DMS153 (cell line): ENCODE data around the gene NOD1.
"Not testable (repeated sequence)": the region's sequence is repeated elsewhere in the genome, so short reads cannot be mapped to it uniquely, and the experiment has no call there.

Experiments used
- DNase-seq: peaks from one replicate; lab custom pipeline; 2025; lab: John Stamatoyannopoulos, UW

Gene NOD1

DNA sequence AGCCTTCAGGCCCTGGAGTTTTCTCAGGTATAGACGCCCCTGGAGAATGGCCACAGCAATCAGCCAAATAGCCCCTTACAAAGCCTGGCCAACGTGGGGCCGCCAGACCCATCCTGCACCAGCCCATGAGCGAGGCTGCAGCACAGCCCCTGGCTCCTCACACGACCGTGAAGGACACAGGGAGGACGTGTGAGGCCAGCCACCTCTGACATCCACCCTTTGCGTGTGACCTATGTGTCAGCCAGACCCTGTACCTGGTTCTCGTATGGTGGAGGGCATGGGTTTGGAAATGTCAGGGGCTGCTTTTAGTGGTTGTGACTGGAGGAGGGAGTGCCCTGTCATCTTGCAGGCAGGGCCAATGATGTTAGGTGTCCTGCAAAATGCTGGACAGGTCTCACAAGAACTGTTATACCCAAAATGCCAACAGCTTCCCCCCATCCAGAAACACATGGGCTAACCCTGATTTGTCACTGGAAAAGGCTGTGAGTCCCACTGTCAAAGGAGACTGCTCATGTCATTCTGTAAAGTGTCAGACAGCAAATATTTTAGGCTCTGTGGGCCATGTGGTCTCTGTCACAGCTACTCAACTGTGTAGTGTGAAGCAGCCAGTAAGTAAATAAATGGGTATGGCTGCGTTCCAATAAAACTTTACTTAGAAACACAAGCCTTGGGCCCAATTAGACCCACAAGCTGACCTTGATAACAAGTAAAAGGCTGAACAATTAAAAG is 30.0 kb downstream of the NOD1 start:
- DNase-seq, result no peak

DNA sequence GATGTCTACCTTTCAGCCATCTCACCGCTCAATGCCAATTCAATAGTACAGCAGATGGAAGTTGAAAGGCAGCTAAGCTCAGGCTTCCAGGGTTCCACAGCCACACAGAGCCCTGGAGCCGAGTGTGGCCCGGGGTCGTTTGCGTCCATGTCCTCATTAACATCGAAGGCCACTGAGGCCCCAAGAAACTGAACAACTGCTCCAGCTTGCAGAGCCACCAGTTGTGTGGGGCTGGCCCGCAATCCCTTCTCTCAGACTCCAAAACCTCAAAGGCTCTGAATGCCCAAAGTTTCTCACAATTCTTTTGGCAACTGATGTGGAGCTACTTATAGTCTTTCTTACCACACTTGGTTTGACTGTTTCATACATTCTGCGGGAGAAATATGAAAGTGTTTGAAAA is 31.1 kb downstream of the NOD1 start:
- no peak for DNase-seq

DNA sequence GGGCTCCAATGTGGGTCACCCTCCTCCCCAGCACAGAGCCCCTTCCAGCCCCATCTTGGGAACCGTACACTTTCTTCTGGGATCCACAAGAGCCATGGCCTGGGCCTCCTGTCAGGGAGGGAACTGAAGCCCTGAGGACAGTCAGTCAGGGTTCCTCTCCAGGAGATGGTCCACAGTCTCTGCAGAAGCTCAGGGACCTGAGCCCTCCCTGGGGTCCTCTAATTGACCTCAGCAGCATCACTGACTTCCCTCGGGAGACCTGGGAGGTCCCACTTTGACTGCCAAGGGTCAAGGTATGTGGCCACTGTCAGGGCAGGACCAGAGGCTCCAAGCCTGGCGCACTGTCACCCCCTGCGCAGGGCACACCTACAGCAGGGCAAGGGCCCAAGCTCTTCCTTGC is 32.3 kb downstream of the NOD1 start:
- DNase-seq, result no peak

DNA sequence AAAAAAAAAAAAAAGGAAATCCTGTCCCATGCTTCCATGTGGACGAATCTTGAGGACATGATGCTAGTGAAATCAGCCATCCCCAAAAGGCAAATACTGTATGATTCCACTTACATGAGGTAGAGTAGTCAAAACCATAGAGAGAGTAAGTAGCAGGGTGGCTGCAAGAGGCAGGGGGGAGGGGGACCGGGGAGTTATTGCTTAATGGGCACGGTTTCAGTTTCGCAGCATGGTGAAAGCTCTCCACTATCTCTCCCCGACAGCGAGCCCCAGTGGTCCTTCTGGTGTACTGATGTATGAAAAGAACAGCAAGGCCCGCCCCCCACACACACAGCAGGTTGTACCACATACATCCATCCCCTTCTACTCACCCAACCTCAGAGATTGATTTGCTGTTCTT is 32.8 kb downstream of the NOD1 start:
- peak; percentile 23 for DNase-seq

DNA sequence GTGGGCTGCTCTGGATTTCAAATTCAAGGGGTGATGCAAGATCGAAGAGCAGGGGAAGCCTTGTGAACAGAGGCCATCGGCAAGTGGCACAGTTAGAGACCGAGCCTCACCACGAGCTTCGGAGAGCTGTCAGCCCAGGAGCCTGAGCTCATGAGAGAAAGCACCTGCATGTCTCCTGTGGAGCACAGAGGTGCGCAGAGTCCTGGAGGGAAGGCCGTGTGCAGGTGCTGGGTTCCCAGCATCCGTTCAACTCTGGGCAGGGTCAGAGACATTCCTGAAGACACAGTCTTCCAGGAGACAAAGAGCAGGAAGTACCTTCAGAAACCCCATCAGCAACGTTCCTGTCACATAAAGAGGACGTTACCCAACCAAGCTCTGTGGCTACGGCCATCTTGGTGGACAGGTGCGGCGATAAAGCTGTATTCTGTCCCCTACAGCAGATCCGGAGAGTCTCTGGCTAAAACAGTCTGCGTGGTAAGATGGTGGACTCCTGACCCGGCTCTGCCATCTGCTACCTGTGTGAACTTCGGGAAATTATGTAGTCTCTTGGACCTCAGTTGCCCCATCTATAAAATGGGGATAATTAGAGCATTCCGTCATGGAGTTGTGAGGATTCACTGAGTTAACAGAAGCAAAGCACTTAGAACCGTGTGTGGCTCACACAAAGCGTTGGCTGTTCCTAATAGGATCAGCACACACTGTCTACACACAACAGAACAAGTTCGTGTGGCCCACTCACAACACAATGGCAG is 40.6 kb downstream of the NOD1 start:
- no peak for DNase-seq

DNA sequence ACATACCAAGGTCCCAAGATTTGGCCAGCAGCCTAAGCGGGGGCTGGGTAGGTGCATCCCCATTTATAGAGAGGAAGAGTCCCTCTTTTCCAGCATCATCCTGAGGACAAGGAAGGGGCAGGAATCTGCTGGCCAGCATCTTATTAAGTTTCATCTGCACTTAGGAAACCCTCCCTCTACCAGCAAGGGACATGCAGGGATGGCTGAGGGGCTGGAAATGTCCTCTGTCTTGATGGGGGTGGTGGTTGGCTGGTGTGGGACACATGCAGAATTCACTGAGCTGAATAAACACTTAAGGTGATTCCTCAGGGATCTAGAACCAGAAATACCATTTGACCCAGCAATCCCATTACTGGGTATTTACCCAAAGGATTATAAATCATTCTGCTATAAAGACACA is 42.1 kb downstream of the NOD1 start:
- peak; percentile 43 for DNase-seq

DNA sequence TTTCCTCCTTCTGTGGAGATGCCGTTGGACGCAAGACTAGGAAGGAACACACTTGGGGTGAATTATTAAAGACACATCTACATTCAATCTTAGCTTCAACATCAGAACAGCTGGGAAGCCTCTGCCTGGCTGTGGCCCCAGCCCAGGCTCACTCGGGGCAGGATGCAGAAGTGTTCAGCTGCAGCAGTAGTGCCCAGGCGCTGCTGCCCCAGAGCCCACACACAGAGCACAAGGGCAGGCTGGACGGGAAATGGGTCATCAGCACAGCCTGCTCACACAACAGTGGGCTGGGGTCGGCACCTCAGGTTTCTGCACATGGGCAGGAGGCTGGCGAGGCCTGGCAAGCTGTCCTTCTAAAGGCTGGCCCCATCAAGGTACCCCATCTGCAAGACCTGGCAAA is 42.5 kb downstream of the NOD1 start:
- DNase-seq, result no peak

DNA sequence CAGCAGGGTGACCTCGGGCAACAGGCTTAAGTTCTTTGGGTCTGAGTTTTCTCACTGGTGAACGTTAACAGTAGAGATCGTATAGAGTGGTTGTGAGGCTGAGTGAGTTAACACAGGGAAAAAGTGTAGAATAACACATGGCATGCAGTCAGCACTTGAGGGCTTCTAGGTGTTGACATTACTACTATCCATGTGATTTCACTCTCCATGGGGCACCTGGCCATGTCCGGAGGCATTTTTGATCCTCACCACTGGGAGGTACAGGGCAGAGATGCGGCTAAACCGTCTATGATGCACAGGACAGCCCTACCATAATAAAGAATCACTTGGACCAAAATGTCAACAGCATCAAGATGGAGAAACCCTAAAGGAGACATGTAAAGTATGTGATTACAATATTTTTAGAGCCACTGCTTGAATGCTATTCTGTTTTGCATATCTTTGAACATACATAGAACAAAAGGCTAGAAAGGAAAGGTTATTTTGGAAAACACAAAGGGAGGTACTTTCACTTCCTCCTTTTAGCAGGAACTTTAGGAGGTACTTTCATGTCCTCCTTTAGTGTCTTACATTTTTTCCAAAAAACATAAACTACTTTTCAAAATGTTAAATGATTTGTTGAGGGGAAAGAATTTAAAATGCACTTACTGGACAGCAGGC is 44.3 kb downstream of the NOD1 start:
- DNase-seq, result peak; percentile 55

DNA sequence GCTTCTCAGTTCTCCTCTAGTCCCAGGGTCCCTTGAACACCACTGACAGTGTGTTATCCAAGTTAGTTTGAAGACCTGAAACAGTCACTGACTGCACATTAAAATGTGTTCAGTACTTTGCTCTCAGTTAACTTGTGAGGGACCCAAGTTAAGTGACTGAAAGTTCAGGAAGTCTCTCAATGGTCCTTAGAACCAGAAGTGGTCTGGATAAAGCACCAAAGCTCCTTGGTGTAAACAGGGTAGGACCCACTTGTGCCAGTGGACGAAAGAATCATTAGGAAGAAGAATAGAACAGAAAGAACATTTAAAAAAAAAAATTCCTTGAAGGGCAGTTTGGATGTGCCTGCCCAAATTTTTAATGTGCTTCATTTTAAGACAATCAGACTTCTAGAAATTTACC is 45.1 kb downstream of the NOD1 start:
- DNase-seq, result no peak

DNA sequence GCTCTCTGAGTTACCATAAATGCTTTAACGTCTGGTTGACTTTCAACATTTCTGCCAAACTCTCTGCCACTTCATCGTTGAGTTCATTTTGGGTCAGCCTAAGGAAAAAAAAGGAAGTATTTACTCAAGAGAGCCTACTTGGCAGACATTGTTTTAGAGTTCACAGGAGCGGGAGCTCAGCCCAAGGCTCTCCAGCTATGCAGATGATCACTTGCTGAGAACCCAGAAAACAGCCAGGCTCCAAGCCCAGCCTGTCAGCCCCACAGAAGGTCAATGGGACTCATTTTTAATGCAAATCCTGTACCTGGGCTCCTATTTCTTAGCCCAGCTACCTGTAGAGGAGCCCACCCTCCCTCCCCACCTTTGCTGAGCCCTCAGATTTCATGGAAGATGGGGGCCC is 45.5 kb downstream of the NOD1 start:
- no peak for DNase-seq

DNA sequence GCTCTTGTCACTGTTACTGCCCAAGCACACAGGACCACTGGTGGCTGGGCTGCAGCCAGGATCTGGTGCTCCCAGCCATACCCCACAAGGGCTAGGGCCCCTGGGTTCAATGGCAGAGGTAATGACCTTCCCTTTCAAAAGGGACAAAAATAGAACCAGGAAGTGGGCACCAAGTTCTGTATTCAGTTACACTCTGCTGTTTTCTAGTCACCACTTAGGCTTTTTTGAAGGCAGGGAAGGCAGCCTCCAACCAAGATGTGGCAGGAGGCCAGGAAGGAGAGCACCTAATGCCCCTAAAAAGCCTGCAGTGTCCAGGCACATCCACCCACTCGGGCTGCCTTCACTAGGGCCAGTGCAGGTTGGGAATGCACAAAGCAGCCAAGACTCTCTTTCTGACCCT is 47.8 kb downstream of the NOD1 start:
- DNase-seq, result peak; percentile 78

DNA sequence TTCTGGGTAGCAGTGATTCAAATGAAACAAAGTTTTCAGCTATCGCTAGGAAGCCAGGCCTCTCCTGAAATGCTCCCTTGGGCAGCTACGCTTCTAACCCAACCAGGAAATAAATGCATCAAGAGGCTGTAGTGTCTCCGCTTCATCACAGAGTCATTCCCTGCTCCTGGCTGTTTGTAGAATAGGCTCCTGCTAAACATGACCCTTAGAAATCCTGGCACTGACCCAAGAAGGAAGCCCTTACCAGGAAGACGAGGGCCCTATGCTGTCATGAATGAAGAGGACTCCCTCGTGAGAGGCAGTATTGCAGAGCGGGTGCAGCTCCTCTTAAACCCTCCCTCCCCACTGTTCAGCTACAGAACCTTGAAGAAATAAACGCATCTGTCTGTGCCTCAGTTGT is 48.3 kb downstream of the NOD1 start:
- DNase-seq, result peak; percentile 96

DNA sequence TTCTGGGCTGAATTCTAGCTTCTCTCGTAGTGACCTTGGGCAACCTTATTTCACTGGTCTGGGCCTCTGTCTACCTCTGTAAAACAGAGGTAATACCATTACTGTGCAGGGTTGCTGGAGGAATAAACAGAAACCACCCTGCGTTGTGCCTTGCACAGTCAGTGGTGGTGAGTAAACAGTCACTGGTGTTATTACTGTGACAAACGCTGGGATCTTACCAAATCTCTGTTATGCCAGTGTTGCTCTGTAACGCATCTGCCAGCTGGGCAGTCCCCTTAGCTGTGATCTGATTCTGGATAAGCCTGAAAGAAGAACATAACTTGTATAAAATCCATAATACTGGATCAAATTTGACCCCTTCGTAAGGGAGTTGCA is 49.4 kb downstream of the NOD1 start:
- no peak for DNase-seq

DNA sequence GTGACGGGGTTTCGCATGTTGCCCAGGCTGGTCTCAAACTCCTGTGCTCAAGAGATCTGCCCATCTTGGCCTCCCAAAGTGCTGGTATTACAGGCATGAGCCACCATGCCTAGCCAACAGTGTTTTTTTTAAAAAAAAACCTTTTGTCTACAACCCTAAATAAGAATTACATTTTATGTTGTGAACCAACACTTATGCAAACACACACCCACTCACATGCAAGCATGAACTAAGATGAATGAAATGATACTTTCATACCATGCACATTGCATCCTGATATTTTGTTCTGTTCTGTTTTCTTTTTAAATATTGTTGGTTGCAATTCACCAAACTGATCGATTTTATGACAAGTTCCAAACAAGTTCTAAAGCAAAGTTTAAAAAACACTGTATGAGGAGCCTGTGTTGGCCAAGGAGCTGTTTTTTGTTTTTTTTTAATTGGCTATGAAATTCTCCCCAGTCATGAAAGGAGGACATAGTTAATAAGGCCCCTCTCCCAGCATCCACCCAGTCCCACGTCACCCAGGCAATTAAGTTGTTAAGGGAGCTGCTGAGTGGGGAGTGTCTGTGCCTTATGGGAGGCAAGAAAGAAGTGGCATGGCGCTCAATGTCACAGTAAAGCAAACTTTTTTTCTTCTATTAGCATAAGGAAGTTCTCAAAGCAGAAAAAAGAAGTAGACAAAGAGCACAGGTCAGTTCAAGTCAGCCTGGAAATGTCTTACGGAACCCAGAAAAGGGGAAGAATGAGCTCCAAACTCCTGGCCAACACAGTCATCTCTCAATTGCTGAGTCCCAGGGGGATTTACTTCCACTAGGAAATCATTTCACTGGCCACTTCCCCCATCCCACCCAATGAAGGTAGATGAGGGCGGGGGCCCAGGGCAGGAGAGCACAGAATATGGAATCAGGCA is 50.1 kb downstream of the NOD1 start:
- DNase-seq, result no peak

DNA sequence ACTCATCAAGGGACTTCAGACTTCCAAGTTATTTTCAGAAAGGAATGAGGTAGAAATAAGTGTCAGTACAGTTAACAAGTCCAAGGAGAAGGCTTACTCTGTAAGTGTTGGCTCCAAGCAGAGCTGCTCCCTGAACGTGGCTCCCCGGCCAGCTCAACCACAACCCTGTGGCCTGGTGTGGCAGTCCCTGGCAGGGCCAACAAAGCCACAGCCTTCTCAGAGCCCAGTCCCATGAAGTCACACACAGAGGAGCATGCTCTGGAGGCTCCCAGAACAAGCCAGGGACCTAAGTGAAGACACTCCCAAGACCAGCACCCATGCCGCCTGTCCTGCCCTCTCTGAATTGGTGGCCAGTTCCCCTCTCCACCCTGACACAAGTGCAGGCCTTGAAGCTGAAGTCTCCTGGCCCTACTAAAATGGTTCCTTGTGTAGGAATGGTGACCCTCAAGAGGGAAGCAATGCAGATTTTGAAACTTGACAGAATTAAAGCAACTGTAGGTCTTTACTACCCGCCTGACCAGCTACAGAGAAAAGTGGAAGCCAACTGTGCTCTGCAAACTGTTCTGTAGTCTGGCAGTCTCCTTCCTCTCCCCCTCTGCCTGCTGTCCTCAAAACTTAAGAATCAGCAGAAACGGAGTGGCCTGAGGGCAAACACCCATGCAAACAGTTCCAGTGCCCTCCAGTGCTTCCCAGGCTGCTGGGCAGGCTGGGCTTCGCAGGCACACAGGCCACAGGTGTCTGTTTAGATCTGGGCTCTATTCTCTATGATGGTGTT is 51.1 kb downstream of the NOD1 start:
- no peak for DNase-seq

DNA sequence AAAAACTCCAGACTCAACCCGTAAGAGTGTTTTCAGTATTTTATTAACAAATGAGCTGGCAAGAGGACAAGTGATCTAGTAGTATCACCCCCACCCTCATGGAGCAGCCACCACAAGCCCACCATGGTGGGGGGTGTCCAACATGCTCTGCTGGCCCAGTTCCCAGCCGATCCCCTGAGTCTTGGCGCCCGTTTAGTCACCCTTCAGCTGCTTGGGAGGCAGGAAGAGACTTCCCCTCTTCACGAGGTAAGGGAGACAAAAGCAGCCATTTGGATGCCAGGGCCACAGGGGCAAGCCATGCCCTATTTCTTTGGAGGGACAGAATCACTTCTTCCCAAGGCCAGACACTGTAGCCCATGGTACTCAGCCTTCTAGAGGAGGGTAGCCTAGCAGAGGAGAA is 54.1 kb downstream of the NOD1 start:
- no peak for DNase-seq

DNA sequence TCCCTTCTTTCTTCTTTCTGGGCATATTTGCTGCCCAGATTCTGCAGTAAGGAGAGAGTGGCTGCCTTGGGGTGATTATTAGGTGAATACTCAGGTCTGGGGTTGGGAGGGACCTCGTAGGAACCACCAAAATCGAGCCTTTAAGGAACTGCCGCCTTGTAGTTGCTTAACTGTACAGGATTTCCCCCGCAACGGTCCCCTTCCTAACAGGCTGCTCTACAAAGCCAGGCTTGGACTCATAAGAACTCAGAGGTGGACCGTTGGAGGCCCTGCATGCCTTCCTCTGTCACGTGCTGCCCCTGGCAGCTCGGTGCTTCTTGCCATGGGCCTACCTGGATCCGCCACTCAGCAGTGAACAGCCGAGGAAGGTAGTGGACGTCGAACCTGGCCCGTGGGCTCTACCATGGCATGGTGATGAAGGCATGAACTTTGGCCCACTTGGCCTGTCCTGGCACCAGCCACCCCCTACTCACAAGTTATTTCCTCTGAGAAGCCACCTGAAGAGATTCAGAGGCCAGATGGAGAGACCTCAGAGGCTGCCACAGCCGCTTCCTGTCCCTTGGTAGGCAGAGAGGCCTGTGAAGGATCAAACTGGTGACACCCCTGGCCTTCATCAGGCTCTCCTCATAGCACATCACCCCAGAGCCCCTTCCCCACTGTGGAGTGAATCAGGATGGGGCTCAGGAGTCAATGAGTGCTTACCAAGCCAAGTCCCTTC is 54.6 kb downstream of the NOD1 start:
- no peak for DNase-seq

DNA sequence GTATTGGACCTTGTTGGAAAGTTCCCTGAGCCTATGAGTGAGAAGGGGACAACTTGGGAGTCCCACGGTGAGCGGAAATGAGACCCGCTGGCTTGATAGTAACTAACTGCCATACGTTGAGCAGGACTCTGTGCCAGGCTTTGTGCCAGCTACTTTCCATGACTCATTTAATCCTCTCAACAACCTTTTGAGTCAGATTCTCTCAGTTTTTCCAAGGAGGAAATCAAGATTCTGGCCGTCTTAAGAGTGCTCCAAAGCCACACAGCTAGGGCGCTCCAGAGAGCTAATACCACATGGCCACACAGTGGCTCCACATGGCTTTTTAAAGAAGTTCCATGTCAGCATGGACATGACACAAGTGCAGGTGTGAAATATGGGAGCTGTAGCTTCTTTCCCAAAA is 55.7 kb downstream of the NOD1 start:
- DNase-seq, result no peak

DNA sequence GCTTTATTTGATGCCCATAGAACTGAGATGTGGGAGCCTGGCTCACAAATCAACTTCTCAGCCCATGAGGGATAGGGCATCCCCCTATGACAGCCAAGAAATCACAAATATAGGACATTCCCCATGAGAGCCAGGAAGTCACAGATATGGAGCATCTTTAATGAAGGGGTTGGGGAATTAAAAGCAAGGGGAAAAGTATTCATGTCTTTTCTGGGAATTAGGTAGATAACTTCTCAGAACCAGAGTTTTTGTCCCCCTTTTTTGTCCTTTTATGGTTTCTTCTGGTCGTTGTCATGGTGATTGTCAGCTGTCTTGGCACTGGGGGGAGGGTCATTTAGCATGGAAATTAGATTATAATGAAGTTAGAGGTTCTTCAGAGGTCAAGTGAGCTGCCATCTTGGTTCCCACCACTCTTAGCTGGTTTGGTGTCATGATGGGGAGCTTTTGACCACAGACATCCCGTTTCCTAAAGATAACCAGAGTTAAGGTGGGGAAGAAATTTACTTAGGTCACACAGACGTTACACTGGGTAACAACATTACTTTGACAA is 56.9 kb downstream of the NOD1 start:
- DNase-seq, result no peak

DNA sequence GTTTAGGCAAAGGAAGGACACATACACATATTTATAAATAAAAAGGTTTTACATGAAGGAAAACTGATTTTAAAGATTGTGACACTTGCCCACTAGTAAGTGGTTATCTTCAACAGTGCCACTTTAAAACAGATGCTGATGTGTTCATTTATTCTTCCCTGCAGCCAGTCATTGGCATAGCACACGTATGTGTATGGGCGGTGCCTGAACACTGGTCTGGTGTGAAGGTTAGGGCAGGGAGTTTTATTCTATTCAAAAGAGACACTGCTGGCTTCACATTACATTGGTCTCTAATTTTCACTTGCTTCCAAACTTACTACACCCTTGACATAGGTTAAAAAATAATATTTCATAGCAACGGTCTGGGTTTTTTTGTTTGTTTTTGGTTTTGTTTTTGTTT is 57.9 kb downstream of the NOD1 start:
- no peak for DNase-seq

DNA sequence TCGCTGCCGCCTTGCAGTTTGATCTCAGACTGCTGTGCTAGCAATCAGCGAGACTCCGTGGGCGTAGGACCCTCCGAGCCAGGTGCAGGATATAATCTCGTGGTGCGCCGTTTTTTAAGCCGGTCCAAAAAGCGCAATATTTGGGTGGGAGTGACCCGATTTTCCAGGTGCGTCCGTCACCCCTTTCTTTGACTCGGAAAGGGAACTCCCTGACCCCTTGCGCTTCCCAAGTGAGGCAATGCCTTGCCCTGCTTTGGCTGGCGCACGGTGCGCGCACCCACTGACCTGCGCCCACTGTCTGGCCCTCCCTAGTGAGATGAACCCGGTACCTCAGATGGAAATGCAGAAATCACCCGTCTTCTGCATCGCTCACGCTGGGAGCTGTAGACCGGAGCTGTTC is 58.5 kb downstream of the NOD1 start:
- DNase-seq, result not testable (repeated sequence)
